Activated CD8-positive, alpha-beta T cell treated with anti-CD3 and anti-CD28 coated beads for 36 hours (primary cell): ENCODE results near the gene CAVIN2. TPM values are rescaled to one million over a fixed set of nuclear protein-coding genes. Genes with fewer than 3 reads are reported as not detected.

Experiments
- ATAC-seq: fragments of 200-7000 bp; cut with Tn5 transposase; one replicate; pipeline ENCODE4 v1.10.0; 2021; ENCODE audit warnings: mild to moderate bottlenecking, moderate library complexity
- CTCF ChIA-PET: fragments of 350-600 bp; sonication (Branson Sonifier 250); formaldehyde crosslinking; loops from one replicate; lab custom pipeline; 2021; ENCODE audit warnings: antibody characterized with exemption; lab: Charles Lee
- POLR2A ChIA-PET: fragments of 350-600 bp; sonication (Branson Sonifier 250); formaldehyde crosslinking; loops from one replicate; lab custom pipeline; 2021; ENCODE audit warnings: antibody characterized with exemption; lab: Charles Lee
- DNase-seq: peaks from one replicate; pipeline ENCODE4 v3.0.0-alpha.2; 2020
- H3K27ac Mint-ChIP-seq: one replicate; pipeline ENCODE4 v1.8.0; 2021; ENCODE audit warnings: mild to moderate bottlenecking, mixed read lengths
- H3K27me3 Mint-ChIP-seq: one replicate; pipeline ENCODE4 v1.8.0; 2021; ENCODE audit warnings: mixed read lengths
- H3K36me3 Mint-ChIP-seq: one replicate; pipeline ENCODE4 v1.8.0; 2021; ENCODE audit warnings: low read depth, mixed read lengths
- H3K4me1 Mint-ChIP-seq: one replicate; pipeline ENCODE4 v1.8.0; 2021; ENCODE audit warnings: low read depth, mixed read lengths
- H3K4me3 Mint-ChIP-seq: one replicate; pipeline ENCODE4 v1.8.0; 2021; ENCODE audit warnings: mild to moderate bottlenecking, moderate library complexity, mixed read lengths
- H3K9me3 Mint-ChIP-seq: one replicate; pipeline ENCODE4 v1.8.0; 2021; ENCODE audit warnings: mixed read lengths
- intact Hi-C: fragments of 100-400 bp; cut with micrococcal nuclease; formaldehyde crosslinking; loops from one replicate; pipeline ENCODE4 v1.10.0; 2022
- total RNA-seq, 2 experiments: library from RNA; stranded (reverse); gene quantifications; one replicate each; pipeline ENCODE4 v1.2.3, GENCODE V29; 2021
- TF ChIP-seq, protein P1 (sequence below): fragments of 200-600 bp; IDR thresholded peaks from one replicate; pipeline ENCODE4 v1.8.0; 2022; ENCODE audit warnings: antibody characterized with exemption, mild to moderate bottlenecking

The CAVIN2 gene
- total RNA-seq, 2 experiments from 2014 or later: not detected

DNA sequence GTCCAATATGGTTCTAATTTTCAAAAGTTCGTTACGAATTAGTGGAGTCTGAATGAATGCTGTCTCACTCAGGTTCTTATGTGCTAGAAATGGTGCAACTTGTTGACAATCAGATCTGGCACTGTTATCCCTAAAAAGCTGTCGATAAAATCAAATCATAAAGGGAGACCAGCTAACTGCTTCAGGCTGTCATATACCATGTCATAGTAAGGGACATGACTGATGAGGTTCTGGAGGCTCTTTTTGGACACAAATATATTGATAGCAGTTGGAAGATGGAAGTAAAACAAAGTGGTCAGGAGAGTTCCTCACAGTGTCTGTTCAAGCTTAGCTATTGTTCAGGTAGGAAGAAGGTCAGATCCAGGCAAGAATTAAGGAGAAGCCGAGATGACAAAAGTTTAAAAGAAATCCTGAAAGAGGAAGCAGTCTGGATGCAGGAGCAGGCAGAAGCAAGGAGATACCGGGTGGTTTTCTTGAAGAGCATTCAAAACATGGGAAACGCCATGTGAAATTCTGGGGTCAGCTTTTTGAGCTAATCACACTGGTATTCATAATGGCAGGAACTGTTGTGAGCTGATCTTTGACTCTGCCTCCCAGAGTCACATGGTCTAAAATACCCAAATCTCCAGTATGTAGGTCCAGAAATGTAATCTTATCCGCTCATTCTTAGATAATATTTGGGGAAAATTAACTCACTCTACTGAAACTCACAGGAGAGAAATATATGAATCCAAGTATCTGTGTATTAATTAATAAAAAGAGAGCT, 9.4 kb upstream of the CAVIN2 start:
- ChIA-PET CTCF (no interaction called here), POLR2A (no interaction called here)
- H3K9me3 Mint-ChIP-seq: no peaks in the 10 kb centered on the region
- H3K27ac Mint-ChIP-seq: no peak overlapping the region
- H3K4me1 Mint-ChIP-seq: no peaks in the 10 kb centered on the region
- H3K4me3 Mint-ChIP-seq: no peak overlapping the region
- no peaks in the 10 kb centered on the region for H3K36me3 Mint-ChIP-seq
- intact Hi-C loops: no loop called here
- TF ChIP-seq, protein P1, sequence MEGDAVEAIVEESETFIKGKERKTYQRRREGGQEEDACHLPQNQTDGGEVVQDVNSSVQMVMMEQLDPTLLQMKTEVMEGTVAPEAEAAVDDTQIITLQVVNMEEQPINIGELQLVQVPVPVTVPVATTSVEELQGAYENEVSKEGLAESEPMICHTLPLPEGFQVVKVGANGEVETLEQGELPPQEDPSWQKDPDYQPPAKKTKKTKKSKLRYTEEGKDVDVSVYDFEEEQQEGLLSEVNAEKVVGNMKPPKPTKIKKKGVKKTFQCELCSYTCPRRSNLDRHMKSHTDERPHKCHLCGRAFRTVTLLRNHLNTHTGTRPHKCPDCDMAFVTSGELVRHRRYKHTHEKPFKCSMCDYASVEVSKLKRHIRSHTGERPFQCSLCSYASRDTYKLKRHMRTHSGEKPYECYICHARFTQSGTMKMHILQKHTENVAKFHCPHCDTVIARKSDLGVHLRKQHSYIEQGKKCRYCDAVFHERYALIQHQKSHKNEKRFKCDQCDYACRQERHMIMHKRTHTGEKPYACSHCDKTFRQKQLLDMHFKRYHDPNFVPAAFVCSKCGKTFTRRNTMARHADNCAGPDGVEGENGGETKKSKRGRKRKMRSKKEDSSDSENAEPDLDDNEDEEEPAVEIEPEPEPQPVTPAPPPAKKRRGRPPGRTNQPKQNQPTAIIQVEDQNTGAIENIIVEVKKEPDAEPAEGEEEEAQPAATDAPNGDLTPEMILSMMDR: no peak
- no peak for DNase-seq
- H3K27me3 Mint-ChIP-seq: peaks cover 4% of the 10 kb centered on the region
- ATAC-seq: no peak

DNA sequence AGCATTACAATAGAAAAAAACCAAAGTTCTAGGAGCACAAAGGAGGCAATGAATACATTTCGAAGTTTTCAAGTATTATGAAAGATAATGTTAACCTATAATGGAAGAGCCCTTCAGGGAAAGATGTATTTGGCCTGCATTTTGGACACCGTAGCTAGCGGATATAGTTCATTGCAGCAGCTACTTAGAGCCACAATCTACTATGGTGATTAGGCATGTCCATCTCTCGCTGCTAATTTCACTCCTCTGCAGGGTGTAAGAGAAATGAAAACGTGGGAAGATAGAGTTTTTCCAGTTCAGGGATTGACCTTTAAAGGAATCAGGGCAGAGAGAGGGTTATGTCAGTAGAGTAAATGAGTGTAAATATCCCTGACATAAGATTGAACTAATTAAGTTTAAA, 8.5 kb upstream of the CAVIN2 start:
- H3K4me3 Mint-ChIP-seq: no peak overlapping the region
- peaks cover 4% of the 10 kb centered on the region for H3K27me3 Mint-ChIP-seq
- DNase-seq (no peak), ATAC-seq (no peak)
- TF ChIP-seq, protein P1: no peak
- intact Hi-C loops: no loop called here
- H3K9me3 Mint-ChIP-seq: no peaks in the 10 kb centered on the region
- no peaks in the 10 kb centered on the region for H3K36me3 Mint-ChIP-seq
- POLR2A ChIA-PET: no interaction called here
- H3K4me1 Mint-ChIP-seq: no peaks in the 10 kb centered on the region
- no peak overlapping the region for H3K27ac Mint-ChIP-seq
- CTCF ChIA-PET: no interaction called here

DNA sequence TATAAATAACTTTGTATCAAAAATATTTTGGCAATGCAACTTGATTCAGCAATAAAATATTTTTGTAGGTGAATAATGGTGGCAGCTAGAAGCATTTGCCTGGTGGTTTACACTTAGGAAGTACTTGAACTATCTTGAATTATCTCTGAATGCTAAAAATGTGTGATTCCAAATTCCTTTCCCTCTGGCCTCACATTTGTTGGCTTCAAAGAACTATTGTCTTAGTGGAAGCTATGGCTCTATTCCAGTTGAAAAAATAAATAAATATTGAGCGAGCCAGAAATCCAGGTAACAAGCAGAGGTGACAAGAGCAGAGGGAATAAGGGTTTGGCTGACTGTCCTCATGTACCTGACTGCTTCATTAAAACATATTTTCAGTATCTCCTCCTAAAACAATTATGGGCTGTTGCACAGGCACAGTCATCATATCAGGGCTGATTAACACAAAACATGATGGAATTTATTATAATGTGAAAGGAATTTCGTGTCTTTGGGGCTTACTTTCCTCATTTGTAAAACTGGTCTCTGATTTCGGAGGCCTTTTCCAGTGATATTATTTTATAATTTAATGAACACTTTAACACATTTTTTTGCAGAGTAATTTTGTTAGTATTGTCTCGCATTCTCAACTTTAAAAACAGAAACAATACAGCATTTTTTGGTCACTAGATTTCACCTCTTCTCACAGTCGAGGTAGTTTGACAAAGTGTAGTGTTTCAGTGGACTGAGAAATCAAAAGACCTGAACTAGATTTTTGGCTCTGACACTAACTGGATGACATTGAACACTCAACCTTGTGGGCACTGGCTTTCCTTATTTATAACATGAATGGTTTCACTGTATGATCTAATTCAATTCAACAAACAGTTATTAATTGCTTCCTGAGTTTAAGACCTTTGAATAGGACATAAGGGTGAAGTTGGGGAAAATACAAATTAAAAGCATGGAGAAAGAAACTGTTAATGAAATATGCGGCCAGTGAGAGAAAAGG, 7.8 kb upstream of the CAVIN2 start:
- no peak for DNase-seq
- no peaks in the 10 kb centered on the region for H3K36me3 Mint-ChIP-seq
- H3K27me3 Mint-ChIP-seq: peaks cover 7% of the 10 kb centered on the region
- H3K27ac Mint-ChIP-seq: no peak overlapping the region
- no peak for ATAC-seq
- intact Hi-C loops: no loop called here
- no peak overlapping the region for H3K4me3 Mint-ChIP-seq
- H3K4me1 Mint-ChIP-seq: no peaks in the 10 kb centered on the region
- ChIA-PET POLR2A (no interaction called here), CTCF (no interaction called here)
- TF ChIP-seq, protein P1: no peak
- no peaks in the 10 kb centered on the region for H3K9me3 Mint-ChIP-seq

DNA sequence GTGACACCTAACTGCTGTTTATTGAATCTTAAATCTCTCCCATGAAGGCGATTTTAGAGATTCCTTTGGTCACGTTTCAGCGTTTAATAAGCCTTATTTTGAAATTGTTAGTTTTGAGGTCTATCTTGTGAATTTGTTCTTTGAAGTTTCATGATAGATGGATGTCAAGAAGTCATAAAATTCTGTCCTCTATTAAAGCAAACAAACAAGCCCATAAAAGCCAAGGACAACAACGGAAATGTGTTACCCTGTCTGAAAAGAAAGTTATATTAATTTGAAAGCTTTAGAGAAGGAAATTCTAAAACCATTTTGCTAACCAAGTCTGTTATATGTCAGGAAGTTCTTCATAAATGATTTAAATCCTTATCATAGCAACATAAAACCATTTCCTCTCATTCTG, 7.0 kb upstream of the CAVIN2 start:
- Mint-ChIP-seq H3K36me3 (no peaks in the 10 kb centered on the region), H3K4me1 (no peaks in the 10 kb centered on the region), H3K9me3 (no peaks in the 10 kb centered on the region), H3K4me3 (no peak overlapping the region), H3K27me3 (peaks cover 8% of the 10 kb centered on the region), H3K27ac (no peak overlapping the region)
- DNase-seq (no peak), ATAC-seq (no peak)
- intact Hi-C loops: no loop called here
- POLR2A ChIA-PET: no interaction called here
- TF ChIP-seq, protein P1: no peak
- CTCF ChIA-PET: no interaction called here

DNA sequence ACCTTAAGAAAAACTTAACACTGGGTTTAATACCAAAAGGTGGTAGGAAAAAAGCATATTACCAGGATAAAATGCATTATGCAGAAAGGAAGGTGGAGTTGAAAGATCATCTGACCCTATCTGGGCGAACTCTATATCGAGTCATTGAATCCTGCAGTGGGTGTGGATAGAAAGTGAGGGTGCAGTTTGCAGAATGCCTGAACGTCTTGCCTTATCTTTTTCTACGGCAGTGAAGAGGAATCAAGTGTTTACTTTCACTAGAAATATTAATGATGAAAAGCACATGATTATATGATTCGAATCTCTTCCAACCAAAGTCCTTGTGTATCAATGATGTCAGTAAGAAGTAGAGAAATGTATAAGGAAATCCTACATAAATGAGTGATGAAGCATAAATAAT, 4.3 kb upstream of the CAVIN2 start:
- H3K9me3 Mint-ChIP-seq: no peaks in the 10 kb centered on the region
- no peak for ATAC-seq
- intact Hi-C loops: no loop called here
- H3K27me3 Mint-ChIP-seq: peaks cover 23% of the 10 kb centered on the region
- no peak overlapping the region for H3K4me3 Mint-ChIP-seq
- TF ChIP-seq, protein P1: no peak
- H3K4me1 Mint-ChIP-seq: peaks cover 3% of the 10 kb centered on the region
- no peaks in the 10 kb centered on the region for H3K36me3 Mint-ChIP-seq
- H3K27ac Mint-ChIP-seq: no peak overlapping the region
- ChIA-PET CTCF (no interaction called here), POLR2A (no interaction called here)
- DNase-seq: no peak
